HG03521 (cell line): Measurements from ENCODE around the gene PSME1.

Experiments
- ATAC-seq: cut with Tn5 transposase; IDR thresholded peaks from one replicate; pipeline ENCODE4 v1.9.1; 2021; ENCODE audit warnings: mild to moderate bottlenecking, moderate library complexity; ENCODE audit not compliant: unreplicated experiment

PSME1 gene

DNA sequence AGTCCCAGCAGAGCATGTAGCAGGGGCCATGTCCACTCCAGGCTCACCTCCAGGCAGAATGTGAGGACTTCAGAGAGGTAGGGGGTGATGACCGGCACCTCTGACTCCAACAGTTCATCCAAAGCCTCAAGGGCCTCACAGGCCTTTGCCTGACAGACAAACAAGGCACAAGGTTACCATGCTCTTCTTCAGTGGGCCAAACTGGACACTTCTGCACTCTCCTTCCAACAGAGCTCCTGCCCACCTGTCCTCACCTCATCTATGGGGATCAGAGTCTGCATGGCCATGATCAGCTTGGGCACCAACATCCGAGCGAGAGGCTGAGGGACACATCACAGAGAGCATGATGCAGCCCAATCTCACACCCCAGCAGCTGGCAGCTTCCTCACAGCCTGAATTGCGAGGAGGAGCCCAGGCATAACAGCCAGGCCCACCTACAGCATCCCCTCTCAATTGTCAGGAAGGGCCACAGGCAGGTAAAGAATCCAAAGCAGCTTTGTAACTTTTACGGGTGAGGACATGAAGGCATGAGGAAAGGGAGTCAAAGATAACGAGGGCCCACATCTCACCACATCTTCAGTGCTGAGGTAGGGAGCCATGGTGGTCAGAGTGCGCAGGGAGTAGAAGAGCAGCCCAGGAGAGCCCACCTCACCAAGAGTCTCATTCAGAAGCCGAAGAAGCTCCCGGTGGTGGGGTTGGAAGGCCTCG lies 51.0 kb downstream of the PSME1 start:
- no peak for ATAC-seq

DNA sequence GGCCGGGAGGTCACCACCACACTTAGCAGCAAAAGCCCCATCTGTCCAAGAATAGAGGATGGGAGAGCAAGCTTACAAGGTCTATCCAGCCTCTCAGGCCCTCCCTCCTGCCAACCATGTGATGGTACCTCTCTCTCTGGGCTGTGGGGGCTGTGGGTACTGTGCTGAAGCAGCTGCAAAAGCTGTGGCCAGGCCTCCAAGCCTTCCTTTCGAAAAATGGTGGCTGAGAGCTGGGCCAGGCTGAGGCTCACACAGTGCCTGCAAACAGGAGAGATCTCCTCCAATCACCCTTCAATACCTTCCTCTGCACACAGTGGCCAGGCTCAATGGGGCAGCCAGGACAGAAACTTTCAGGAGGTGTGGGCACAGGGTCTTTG lies 51.5 kb downstream of the PSME1 start:
- ATAC-seq = no peak
